ENCODE data around the gene ZCCHC7. TPM values are rescaled to one million over a fixed set of nuclear protein-coding genes. Genes with fewer than 3 reads are reported as not detected.

The ZCCHC7 gene
- total and polyA plus RNA-seq, 4 donors, result 3.3 to 9.7 (median 7.6) TPM

DNA sequence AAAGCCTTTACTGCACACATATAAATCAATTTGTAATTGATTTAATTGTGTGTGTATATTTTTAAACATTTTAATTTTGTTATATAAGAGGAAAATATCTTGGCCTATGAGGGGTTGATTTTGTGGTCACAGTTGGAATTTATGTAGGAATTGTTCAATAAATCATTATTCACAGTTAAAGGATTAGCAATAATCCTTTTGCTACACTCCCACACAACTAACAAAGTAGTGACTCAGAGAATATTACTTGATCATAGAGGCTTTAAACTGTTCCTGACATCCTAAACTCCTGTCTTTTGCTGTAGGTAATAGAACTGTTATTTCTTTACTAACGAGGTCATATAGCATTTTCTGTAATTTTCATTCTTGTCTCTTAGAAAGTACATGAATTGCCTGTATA is 95.5 kb downstream of the ZCCHC7 start:
- Histone ChIP-seq H3K36me3 (ENCODE audit: control insufficient read depth in 4 of 4, insufficient read depth in 3 of 4, low read depth in 1 of 4, low read length in 3 of 4) (no peaks in the 10 kb centered on the region), H3K27ac (ENCODE audit: low read depth in 1 of 2, low read length in 2 of 2) (no peak overlapping the region), H3K4me3 (ENCODE audit: low read depth in 1 of 3, low read length in 3 of 3) (no peak overlapping the region), H3K4me1 (ENCODE audit: control insufficient read depth in 4 of 4, insufficient read depth in 4 of 4, low read length in 3 of 4) (no peaks in the 10 kb centered on the region), H3K27me3 (ENCODE audit: control insufficient read depth in 4 of 4, insufficient read depth in 4 of 4, low read length in 3 of 4) (no peaks in the 10 kb centered on the region), H3K9ac (ENCODE audit: low read depth in 1 of 2, low read length in 2 of 2) (no peak overlapping the region), H3K9me3 (ENCODE audit: control insufficient read depth in 4 of 4, low read length in 3 of 4) (no peaks in the 10 kb centered on the region)
- no peak for TF ChIP-seq TAF1 (conservative IDR thresholded peaks at IDR 0.05)
- TF ChIP-seq, protein P1, sequence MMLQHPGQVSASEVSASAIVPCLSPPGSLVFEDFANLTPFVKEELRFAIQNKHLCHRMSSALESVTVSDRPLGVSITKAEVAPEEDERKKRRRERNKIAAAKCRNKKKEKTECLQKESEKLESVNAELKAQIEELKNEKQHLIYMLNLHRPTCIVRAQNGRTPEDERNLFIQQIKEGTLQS (IDR thresholded peaks at IDR 0.05), result no peak
- no peak for TF ChIP-seq NR2F2 (IDR thresholded peaks at IDR 0.05)
- TF ChIP-seq, protein P2, sequence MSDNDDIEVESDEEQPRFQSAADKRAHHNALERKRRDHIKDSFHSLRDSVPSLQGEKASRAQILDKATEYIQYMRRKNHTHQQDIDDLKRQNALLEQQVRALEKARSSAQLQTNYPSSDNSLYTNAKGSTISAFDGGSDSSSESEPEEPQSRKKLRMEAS (IDR thresholded peaks at IDR 0.05), result no peak
- TF ChIP-seq, protein P3, sequence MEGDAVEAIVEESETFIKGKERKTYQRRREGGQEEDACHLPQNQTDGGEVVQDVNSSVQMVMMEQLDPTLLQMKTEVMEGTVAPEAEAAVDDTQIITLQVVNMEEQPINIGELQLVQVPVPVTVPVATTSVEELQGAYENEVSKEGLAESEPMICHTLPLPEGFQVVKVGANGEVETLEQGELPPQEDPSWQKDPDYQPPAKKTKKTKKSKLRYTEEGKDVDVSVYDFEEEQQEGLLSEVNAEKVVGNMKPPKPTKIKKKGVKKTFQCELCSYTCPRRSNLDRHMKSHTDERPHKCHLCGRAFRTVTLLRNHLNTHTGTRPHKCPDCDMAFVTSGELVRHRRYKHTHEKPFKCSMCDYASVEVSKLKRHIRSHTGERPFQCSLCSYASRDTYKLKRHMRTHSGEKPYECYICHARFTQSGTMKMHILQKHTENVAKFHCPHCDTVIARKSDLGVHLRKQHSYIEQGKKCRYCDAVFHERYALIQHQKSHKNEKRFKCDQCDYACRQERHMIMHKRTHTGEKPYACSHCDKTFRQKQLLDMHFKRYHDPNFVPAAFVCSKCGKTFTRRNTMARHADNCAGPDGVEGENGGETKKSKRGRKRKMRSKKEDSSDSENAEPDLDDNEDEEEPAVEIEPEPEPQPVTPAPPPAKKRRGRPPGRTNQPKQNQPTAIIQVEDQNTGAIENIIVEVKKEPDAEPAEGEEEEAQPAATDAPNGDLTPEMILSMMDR (IDR thresholded peaks at IDR 0.05; ENCODE audit: low read depth, low read length, missing input control), result no peak
- TF ChIP-seq JUND (IDR thresholded peaks at IDR 0.05), result no peak
- TF ChIP-seq EGR1 (IDR thresholded peaks at IDR 0.05; ENCODE audit: low read depth in 2 of 2), result no peak
- TF ChIP-seq, protein P4, sequence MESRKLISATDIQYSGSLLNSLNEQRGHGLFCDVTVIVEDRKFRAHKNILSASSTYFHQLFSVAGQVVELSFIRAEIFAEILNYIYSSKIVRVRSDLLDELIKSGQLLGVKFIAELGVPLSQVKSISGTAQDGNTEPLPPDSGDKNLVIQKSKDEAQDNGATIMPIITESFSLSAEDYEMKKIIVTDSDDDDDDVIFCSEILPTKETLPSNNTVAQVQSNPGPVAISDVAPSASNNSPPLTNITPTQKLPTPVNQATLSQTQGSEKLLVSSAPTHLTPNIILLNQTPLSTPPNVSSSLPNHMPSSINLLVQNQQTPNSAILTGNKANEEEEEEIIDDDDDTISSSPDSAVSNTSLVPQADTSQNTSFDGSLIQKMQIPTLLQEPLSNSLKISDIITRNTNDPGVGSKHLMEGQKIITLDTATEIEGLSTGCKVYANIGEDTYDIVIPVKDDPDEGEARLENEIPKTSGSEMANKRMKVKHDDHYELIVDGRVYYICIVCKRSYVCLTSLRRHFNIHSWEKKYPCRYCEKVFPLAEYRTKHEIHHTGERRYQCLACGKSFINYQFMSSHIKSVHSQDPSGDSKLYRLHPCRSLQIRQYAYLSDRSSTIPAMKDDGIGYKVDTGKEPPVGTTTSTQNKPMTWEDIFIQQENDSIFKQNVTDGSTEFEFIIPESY (IDR thresholded peaks at IDR 0.05), result no peak
- TF ChIP-seq YY1 (IDR thresholded peaks at IDR 0.05), result no peak
- no peak for TF ChIP-seq HNF4A (conservative IDR thresholded peaks at IDR 0.05)
- no peak for TF ChIP-seq RAD21 (IDR thresholded peaks at IDR 0.05)
- no peak for TF ChIP-seq FOXA2 (IDR thresholded peaks at IDR 0.05)
- TF ChIP-seq RXRA (IDR thresholded peaks at IDR 0.05), result no peak
- no peak for TF ChIP-seq HNF4G (IDR thresholded peaks at IDR 0.05)
- TF ChIP-seq, protein P5, sequence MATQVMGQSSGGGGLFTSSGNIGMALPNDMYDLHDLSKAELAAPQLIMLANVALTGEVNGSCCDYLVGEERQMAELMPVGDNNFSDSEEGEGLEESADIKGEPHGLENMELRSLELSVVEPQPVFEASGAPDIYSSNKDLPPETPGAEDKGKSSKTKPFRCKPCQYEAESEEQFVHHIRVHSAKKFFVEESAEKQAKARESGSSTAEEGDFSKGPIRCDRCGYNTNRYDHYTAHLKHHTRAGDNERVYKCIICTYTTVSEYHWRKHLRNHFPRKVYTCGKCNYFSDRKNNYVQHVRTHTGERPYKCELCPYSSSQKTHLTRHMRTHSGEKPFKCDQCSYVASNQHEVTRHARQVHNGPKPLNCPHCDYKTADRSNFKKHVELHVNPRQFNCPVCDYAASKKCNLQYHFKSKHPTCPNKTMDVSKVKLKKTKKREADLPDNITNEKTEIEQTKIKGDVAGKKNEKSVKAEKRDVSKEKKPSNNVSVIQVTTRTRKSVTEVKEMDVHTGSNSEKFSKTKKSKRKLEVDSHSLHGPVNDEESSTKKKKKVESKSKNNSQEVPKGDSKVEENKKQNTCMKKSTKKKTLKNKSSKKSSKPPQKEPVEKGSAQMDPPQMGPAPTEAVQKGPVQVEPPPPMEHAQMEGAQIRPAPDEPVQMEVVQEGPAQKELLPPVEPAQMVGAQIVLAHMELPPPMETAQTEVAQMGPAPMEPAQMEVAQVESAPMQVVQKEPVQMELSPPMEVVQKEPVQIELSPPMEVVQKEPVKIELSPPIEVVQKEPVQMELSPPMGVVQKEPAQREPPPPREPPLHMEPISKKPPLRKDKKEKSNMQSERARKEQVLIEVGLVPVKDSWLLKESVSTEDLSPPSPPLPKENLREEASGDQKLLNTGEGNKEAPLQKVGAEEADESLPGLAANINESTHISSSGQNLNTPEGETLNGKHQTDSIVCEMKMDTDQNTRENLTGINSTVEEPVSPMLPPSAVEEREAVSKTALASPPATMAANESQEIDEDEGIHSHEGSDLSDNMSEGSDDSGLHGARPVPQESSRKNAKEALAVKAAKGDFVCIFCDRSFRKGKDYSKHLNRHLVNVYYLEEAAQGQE (IDR thresholded peaks at IDR 0.05), result no peak
- no peak for TF ChIP-seq GABPA (IDR thresholded peaks at IDR 0.05 in 1 of 2, conservative IDR thresholded peaks at IDR 0.05 in 1 of 2)
- TF ChIP-seq FOXA1 (IDR thresholded peaks at IDR 0.05), result no peak
- 93% methylated on average over 1 of the region's 1 CpG for WGBS
- no peak for DNase-seq (ENCODE audit: low spot score)

DNA sequence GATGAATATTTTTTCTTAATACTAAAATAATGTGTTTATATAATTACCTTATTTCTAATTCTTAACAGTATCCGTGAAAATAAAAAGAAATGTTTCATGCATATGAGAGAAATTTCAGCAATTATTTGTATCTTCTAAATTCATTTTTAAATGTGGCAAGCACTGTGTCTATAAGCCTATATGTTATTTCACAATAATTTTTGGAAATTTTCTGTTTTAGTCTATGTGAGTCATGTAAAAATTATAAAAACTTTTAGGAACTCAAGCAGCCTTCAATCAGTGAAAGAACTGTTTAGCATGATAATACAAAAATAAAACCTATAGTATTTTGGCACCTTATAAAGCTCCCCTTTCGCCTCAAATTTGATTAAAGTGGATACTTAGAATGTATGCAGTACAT is 96.8 kb downstream of the ZCCHC7 start:
- H3K27ac ChIP-seq (ENCODE audit: low read depth in 1 of 2, low read length in 2 of 2), result no peak overlapping the region
- H3K36me3 ChIP-seq (ENCODE audit: control insufficient read depth in 4 of 4, insufficient read depth in 3 of 4, low read depth in 1 of 4, low read length in 3 of 4), result no peaks in the 10 kb centered on the region
- no peak overlapping the region for H3K9ac ChIP-seq (ENCODE audit: low read depth in 1 of 2, low read length in 2 of 2)
- H3K27me3 ChIP-seq (ENCODE audit: control insufficient read depth in 4 of 4, insufficient read depth in 4 of 4, low read length in 3 of 4), result no peaks in the 10 kb centered on the region
- H3K4me3 ChIP-seq (ENCODE audit: low read depth in 1 of 3, low read length in 3 of 3), result no peak overlapping the region
- 97% methylated on average over 2 of the region's 2 CpGs for whole genome bisulfite sequencing
- no peak for DNase-seq (ENCODE audit: low spot score)
- no peaks in the 10 kb centered on the region for H3K9me3 ChIP-seq (ENCODE audit: control insufficient read depth in 4 of 4, low read length in 3 of 4)
- H3K4me1 ChIP-seq (ENCODE audit: control insufficient read depth in 4 of 4, insufficient read depth in 4 of 4, low read length in 3 of 4), result no peaks in the 10 kb centered on the region
- TF ChIP-seq, protein P5 (IDR thresholded peaks at IDR 0.05), result no peak
- TF ChIP-seq NR2F2 (IDR thresholded peaks at IDR 0.05) (no peak), TAF1 (conservative IDR thresholded peaks at IDR 0.05) (no peak)
- TF ChIP-seq, protein P3 (IDR thresholded peaks at IDR 0.05; ENCODE audit: low read depth, low read length, missing input control), result no peak
